ENCODE measurements around the gene PCDHGA7.

DNA sequence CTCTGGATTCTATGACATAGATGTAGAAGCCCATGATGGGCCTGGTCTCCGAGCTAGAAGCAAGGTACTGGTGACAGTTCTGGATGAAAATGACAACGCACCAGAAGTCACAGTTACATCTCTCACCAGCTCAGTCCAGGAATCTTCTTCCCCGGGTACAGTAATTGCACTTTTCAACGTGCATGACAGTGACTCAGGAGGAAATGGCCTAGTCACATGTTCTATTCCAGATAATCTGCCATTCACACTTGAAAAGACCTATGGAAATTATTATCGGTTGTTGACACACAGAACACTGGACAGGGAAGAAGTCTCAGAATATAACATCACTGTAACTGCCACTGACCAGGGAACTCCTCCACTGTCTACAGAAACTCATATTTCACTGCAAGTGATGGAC, 26.4 kb upstream of the PCDHGA7 start:
- TF ChIP-seq, protein P1, sequence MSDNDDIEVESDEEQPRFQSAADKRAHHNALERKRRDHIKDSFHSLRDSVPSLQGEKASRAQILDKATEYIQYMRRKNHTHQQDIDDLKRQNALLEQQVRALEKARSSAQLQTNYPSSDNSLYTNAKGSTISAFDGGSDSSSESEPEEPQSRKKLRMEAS (CRISPR knock-in tag; IDR thresholded peaks at IDR 0.05): no peak
- TF ChIP-seq, protein P2, sequence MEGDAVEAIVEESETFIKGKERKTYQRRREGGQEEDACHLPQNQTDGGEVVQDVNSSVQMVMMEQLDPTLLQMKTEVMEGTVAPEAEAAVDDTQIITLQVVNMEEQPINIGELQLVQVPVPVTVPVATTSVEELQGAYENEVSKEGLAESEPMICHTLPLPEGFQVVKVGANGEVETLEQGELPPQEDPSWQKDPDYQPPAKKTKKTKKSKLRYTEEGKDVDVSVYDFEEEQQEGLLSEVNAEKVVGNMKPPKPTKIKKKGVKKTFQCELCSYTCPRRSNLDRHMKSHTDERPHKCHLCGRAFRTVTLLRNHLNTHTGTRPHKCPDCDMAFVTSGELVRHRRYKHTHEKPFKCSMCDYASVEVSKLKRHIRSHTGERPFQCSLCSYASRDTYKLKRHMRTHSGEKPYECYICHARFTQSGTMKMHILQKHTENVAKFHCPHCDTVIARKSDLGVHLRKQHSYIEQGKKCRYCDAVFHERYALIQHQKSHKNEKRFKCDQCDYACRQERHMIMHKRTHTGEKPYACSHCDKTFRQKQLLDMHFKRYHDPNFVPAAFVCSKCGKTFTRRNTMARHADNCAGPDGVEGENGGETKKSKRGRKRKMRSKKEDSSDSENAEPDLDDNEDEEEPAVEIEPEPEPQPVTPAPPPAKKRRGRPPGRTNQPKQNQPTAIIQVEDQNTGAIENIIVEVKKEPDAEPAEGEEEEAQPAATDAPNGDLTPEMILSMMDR (IDR thresholded peaks at IDR 0.05): no peak
- TF ChIP-seq ZNF232 (CRISPR knock-in tag; IDR thresholded peaks at IDR 0.05): no peak

Measured in WTC11 (cell line).